GM10266 (cell line): ENCODE measurements around the gene COL1A2.

ENCODE experiments used
- DNase-seq: peaks from one replicate; pipeline ENCODE4 v3.0.0; 2012; ENCODE audit errors: extremely low spot score
- CTCF ChIP-seq: IDR thresholded peaks from 2 replicates; pipeline ENCODE4 v1.5.1; 2012; ENCODE audit warnings: mild to moderate bottlenecking, low read depth; ENCODE audit not compliant: control insufficient read depth, insufficient read depth; ENCODE audit errors: missing control alignments

COL1A2 gene

GRCh38 chr7:94466516-94466915 lies 71.8 kb downstream of the COL1A2 start:
- no peak for TF ChIP-seq CTCF
- no peak for DNase-seq

GRCh38 chr7:94471604-94472003 lies 76.9 kb downstream of the COL1A2 start:
- no peak for TF ChIP-seq CTCF
- no peak for DNase-seq

- no peak for DNase-seq
- TF ChIP-seq CTCF, result no peak
These were observed 77.9 kb downstream of the COL1A2 start for GRCh38 chr7:94472608-94473007.

GRCh38 chr7:94476251-94476840 lies 81.7 kb downstream of the COL1A2 start:
- no peak for DNase-seq

GRCh38 chr7:94477878-94478277 lies 83.2 kb downstream of the COL1A2 start:
- no peak for DNase-seq
- no peak for TF ChIP-seq CTCF

More at GRCh38 chr7:94476251-94476840, 81.7 kb downstream of the COL1A2 start:
- TF ChIP-seq CTCF, result no peak

GRCh38 chr7:94478648-94479214 lies 84.0 kb downstream of the COL1A2 start:
- no peak for TF ChIP-seq CTCF
- no peak for DNase-seq
